ENCODE data around the gene SIDT2.

Gene SIDT2

DNA sequence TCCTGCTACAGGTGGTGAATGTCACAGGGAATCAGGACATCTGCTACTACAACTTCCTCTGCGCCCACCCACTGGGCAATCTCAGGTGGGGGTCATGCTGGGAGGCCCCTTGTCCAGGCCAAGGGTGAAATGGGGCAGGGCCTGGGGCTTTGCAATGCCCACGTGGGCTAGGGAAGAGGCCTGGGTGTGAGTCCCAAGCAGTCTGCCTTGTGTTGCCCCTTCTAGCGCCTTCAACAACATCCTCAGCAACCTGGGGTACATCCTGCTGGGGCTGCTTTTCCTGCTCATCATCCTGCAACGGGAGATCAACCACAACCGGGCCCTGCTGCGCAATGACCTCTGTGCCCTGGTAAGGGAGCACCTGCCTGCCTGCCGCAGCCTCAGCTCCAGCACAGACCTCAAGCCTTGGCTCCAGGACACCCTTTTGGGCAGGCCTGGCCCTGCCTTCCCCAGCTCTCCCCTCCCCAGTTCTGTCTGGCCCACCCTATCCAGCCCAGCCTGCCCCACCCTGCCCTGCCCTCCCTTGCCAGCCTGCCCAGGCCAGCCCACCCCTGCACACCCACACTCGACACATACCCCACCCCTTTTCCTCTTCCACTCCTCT is 11.5 kb downstream of the SIDT2 start:
- no peak for DNase-seq

- no peak for DNase-seq
Measured at GRCh38 chr11:117191680-117192400, 13.3 kb downstream of the SIDT2 start.

DNA sequence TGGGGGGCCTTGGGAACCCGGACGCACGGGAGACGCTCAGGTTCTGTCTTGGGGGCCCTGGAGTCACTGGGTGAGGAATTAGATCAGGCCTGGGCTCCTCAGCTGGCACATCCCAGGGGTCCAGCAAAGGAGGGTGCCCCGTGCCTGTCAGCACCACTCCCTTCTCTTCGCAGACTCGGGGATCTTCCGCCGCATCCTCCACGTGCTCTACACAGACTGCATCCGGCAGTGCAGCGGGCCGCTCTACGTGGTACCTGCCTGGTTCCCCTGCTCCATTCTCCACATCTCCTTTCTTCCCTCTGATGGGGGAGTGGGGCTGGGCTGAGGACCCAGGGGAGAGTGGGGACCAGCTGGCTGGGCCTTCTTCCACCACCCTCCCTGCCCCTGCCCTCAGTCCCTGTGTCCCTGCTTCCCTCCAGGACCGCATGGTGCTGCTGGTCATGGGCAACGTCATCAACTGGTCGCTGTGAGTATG is 13.9 kb downstream of the SIDT2 start:
- DNase-seq: no peak

DNA sequence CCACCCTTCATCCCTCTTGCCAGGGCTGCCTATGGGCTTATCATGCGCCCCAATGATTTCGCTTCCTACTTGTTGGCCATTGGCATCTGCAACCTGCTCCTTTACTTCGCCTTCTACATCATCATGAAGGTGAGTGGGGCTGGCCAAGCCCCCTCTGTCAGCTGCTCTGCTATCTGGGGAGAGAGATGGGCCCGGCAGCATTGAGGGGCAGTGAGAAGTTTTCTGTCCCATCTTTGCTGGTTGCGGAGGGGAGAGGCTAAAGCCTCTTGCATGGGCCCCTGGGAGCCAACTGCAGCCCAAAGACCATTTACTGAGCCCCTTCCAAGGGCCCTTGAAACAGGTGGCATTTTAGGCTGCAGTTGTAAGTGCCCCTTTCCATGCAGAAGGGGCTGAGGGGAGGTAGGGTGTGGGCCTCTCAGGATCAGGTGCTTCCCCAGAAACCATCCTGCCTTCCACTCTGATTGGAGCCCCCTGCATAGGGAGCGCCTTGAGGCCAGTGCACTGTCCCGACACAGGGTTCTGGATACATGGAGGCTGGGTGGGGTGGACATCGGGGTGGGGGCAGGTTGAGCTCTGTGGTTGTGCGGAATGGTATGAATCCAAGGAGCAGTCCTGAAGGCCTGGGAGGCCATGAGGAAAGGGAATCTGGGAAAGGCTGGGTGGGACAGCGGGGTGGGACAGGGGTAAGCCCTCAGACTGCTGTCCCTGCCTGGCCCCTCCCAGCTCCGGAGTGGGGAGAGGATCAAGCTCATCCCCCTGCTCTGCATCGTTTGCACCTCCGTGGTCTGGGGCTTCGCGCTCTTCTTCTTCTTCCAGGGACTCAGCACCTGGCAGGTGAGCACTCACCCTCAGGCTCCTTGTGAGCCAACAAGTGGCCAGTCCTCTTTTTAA is 14.8 kb downstream of the SIDT2 start:
- DNase-seq: no peak

GRCh38 chr11:117194267-117194666 is 15.7 kb downstream of the SIDT2 start:
- no peak for DNase-seq

DNA sequence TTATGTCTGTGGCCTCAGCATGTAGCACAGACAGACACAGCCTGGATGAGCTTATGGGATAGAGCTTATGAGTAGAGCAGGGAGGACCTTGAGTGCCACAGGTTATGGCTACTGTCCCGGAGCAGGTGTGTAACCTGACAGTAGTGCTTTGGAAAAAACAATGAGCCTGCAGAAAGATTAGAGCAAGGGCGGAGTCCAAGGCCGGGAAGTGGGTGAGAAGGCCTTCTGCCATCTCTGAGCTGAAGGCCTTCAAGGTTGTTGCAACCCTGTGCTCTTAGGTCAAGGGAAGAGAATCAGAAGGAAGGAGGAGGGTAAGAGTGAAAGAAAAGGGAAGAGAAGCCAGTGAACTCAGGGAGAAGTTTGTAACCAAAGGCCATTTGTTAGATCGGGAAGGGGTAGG is 16.7 kb downstream of the SIDT2 start:
- DNase-seq: no peak

GRCh38 chr11:117195761-117196160 is 17.2 kb downstream of the SIDT2 start:
- DNase-seq: no peak

GRCh38 chr11:117197006-117197405 is 18.5 kb downstream of the SIDT2 start:
- DNase-seq: no peak

DNA sequence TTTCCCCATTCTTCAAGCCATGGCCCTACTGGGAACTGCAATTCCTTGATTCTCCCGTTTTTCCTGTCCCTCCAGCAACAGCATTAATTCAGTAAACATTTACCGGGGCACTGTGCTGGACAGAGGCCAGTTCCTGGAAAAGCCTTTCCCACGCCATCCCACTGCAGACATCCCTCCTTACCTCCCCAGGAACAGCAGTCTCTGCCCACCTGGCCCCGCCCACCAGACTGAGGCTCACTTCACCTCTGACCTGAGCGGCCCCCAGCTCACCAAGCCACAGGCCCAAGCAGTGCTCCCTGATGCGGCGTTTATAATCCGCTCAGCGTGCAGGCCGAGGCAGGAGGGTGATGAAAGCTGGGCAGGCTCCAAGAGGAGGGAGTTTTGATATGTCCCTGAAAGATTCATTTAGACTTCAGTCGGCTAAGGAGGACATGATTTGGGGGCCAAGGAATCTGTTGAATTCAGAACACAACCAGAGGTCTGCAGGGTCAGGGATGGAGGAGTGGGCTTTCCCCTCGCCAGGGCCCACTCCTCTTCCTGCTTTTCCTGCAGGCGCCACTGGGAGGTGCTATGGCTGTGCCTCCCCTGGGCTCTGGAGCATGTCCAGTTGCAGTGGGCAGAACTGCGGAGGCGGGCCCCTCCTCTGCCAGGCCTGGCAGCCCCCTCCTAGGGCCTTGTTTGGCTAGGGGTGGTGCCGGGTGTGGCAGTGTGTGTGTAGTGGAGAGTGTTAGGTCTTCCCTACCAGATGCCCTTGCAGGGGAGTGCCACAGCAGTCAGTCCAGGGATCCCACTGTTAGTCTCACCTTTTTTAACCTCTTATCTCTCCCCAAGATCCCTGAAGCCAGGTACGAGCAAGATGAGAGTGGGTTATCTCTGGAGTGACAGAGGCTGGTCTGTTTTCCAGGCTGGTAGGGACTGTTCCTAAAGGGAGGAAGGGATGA is 19.2 kb downstream of the SIDT2 start:
- no peak for DNase-seq

GRCh38 chr11:117198613-117199012 is 20.1 kb downstream of the SIDT2 start:
- no peak for DNase-seq

GRCh38 chr11:117199053-117199915 is 20.7 kb downstream of the SIDT2 start, which contains the start of gene TAGLN:
Gene TAGLN (plus strand): TSS chr11:117199370. CDS start chr11:117203014, 3,644 bp downstream.
- DNase-seq: no peak

DNA sequence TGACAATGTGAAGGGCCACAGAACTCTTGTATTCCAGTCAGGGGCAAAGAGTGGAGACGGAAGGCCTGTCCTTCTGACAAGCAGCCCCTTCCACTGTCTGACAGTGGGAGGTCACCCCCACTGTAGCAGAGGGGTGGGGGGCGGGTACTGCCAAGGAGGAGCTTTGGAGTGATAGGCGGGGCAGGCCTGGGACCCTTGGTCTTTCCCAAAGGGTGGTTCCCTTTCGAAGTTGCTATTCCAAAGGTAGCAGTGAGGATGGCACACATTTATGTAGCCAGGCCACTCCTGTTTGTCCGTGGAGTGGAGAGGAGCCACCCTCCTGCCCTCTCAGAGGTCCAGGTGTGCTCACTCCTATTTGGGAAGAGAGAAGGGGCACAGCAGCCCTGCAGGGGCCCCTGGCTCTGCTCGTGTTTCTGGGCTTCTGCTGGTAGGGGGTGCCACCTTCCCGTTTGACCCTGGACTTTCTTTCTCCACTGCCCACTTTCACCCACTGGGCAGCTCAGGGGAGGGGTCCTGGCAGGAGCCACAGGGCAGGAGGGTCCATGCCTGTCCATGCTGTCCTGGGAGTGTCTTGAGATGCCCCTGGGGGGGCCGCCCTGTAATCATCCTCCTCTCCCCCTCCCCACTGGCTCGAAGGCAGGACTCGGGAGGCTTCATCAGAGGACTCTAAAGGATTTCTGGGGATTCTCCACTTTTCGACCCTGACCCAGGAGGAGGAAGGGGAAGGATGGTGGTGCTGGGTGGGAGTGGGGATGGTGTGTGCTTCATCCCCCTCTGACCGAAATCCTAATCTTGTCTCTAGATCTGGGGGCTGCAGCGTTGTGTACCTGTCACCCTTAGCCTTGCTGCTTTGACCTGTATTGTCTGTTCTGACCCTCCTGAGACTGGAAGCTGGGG is 21.6 kb downstream of the SIDT2 start:
- no peak for DNase-seq

DNA sequence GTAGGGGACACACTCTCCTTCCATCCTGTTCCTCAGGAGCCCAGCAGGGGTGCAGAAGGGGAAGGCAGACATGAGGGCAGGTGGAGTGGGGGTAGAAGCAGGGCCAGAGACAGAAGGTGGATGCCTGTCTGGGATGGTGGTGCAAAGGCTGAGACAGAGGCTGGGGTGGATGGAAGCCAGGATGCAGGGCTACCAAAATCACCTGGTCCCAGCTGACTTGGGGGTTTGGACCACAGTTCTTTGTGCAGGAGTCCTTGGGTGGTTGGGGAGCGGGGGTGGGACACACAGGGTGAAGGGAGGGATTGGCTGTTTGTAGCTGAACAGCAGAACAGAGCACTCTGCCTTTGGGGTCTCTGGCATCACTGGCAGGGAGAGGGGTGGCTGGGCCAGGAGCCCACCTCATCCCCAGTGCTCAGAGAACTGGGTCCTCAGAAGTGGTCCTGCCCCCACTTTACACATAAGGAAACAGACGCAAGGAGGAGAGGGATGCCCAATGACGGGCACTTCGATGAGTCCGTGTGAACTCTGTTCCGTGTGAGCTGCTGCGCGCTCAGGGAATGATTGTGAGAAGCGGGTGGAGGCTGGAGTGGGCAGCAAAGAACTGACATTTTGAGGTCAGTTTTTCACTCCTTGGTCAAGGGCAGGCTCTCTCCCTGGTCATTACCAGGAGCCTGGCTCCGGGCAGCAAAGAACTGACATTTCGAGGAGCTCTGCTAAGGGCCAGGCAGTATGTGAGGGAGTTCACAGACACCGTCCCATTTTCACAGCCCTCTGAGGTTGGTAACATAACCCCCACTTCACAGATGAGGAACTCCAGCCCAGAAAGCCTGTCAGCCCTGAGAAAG is 22.5 kb downstream of the SIDT2 start:
- no peak for DNase-seq

- DNase-seq: no peak
Measured at GRCh38 chr11:117201658-117202305, 23.2 kb downstream of the SIDT2 start.

- DNase-seq: no peak
Measured at GRCh38 chr11:117202386-117203068, 24.0 kb downstream of the SIDT2 start.

DNA sequence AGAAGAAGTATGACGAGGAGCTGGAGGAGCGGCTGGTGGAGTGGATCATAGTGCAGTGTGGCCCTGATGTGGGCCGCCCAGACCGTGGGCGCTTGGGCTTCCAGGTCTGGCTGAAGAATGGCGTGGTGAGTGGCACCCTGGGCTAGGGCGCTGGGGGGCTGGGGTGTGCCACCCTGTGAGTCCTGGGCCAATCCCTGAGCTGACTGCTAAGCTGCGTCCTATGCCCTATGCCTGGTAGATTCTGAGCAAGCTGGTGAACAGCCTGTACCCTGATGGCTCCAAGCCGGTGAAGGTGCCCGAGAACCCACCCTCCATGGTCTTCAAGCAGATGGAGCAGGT is 24.5 kb downstream of the SIDT2 start:
- no peak for DNase-seq

DNA sequence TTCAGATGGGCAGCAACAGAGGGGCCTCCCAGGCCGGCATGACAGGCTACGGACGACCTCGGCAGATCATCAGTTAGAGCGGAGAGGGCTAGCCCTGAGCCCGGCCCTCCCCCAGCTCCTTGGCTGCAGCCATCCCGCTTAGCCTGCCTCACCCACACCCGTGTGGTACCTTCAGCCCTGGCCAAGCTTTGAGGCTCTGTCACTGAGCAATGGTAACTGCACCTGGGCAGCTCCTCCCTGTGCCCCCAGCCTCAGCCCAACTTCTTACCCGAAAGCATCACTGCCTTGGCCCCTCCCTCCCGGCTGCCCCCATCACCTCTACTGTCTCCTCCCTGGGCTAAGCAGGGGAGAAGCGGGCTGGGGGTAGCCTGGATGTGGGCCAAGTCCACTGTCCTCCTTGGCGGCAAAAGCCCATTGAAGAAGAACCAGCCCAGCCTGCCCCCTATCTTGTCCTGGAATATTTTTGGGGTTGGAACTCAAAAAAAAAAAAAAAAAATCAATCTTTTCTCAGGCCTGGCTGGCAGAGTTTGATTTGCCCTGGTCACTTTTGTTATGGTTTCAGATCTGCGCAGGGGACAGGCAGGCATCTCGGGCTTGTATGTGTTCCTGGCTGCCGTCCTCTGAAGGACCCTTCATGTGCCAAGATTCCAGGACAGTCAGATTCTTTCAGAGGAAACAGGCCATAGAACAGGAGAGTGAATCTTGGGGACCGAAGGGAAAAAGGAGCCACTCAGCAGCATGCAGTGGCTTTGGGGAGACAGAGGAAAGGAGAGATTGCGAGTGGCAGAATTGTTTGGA is 25.9 kb downstream of the SIDT2 start:
- no peak for DNase-seq

Data from SHP77 (cell line).